Neural cell (in vitro differentiated cells): ENCODE data around the gene INPP5D.

ENCODE experiments used
- EZH2 ChIP-seq: fragments of 200-600, 300-800 bp; shearing (Covaris generic), sonication (generic); IDR thresholded peaks from 2 replicates; pipeline ENCODE4 v1.6.1; 2014; ENCODE audit warnings: antibody characterized with exemption, low read length, borderline replicate concordance, mild to moderate bottlenecking; ENCODE audit not compliant: insufficient read depth, poor library complexity, severe bottlenecking
- SMC3 ChIP-seq: fragments of 450-650 bp; conservative IDR thresholded peaks from 2 replicates; pipeline ENCODE4 v1.6.1; 2014; ENCODE audit warnings: antibody characterized with exemption, mild to moderate bottlenecking, moderate library complexity; ENCODE audit not compliant: poor library complexity
- TF ChIP-seq, protein P1 (sequence below): fragments of 450-650 bp; IDR thresholded peaks from 2 replicates; pipeline ENCODE4 v1.5.1; 2014; ENCODE audit warnings: antibody characterized with exemption, mild to moderate bottlenecking, moderate library complexity; ENCODE audit not compliant: poor library complexity, severe bottlenecking

DNA sequence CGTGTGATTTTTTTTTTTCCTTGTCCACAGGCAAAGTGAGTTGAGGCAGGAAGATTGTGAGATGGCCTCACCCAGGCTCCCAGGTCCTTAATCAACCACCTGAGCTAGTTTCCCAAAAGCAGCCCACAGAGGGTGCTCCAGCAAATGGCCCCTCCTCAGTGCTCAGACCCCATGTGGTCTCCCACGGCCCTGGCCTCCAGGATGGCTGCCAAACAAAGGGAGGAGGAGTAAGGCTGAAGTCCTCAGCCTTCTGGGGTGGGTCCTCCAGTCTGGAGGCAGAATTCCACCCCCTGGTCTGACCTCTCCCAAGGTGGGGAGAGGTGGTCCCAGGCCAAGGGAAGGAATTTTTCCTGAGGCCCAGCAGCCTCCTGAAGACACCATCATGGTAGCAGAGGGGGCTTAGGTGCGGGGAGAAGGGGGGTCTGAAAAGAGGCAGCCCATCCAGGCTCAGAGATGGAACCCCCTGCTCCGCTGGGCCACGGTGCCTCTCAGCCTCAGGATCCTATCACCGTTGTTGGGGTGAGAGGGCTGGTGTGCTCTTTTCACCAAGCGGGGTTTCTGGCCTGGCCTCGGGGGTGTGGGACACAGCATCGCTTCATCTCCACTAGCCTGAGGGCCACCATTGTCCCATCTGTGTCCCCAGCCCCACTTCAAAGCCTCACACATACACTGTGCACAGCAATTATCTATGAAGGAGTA lies 49.4 kb upstream of the INPP5D start:
- TF ChIP-seq SMC3 (no peak), EZH2 (no peak)
- TF ChIP-seq, protein P1, sequence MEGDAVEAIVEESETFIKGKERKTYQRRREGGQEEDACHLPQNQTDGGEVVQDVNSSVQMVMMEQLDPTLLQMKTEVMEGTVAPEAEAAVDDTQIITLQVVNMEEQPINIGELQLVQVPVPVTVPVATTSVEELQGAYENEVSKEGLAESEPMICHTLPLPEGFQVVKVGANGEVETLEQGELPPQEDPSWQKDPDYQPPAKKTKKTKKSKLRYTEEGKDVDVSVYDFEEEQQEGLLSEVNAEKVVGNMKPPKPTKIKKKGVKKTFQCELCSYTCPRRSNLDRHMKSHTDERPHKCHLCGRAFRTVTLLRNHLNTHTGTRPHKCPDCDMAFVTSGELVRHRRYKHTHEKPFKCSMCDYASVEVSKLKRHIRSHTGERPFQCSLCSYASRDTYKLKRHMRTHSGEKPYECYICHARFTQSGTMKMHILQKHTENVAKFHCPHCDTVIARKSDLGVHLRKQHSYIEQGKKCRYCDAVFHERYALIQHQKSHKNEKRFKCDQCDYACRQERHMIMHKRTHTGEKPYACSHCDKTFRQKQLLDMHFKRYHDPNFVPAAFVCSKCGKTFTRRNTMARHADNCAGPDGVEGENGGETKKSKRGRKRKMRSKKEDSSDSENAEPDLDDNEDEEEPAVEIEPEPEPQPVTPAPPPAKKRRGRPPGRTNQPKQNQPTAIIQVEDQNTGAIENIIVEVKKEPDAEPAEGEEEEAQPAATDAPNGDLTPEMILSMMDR = no peak
